Measurements from ENCODE around the gene SYNE1.

Gene SYNE1

GRCh38 chr6:152241013-152241766 lies 396.0 kb downstream of the SYNE1 start:
- Histone ChIP-seq H3K4me1 (ENCODE audit: control insufficient read depth, insufficient read depth, low read length) (peaks cover 13% of the 10 kb centered on the region), H3K4me3 (ENCODE audit: low read length) (no peak overlapping the region), H3K9me3 (ENCODE audit: control insufficient read depth, low read length) (no peaks in the 10 kb centered on the region), H3K36me3 (ENCODE audit: control insufficient read depth, insufficient read depth, low read length, severe bottlenecking) (peaks cover 80% of the 10 kb centered on the region), H3K9ac (ENCODE audit: low read length) (no peak overlapping the region), H3K27me3 (replicated peaks; ENCODE audit: control insufficient read depth, insufficient read depth, low read length) (no peaks in the 10 kb centered on the region)
- no peak for DNase-seq (ENCODE audit: low read depth)

- Histone ChIP-seq H3K9ac (ENCODE audit: low read length) (no peak overlapping the region), H3K9me3 (ENCODE audit: control insufficient read depth, low read length) (no peaks in the 10 kb centered on the region), H3K4me3 (ENCODE audit: low read length) (no peak overlapping the region), H3K27me3 (replicated peaks; ENCODE audit: control insufficient read depth, insufficient read depth, low read length) (no peaks in the 10 kb centered on the region), H3K36me3 (ENCODE audit: control insufficient read depth, insufficient read depth, low read length, severe bottlenecking) (peaks cover 87% of the 10 kb centered on the region), H3K4me1 (ENCODE audit: control insufficient read depth, insufficient read depth, low read length) (peaks cover 5% of the 10 kb centered on the region)
- no peak for DNase-seq (ENCODE audit: low read depth)
These were observed 396.7 kb downstream of the SYNE1 start for GRCh38 chr6:152240436-152240835.

DNA sequence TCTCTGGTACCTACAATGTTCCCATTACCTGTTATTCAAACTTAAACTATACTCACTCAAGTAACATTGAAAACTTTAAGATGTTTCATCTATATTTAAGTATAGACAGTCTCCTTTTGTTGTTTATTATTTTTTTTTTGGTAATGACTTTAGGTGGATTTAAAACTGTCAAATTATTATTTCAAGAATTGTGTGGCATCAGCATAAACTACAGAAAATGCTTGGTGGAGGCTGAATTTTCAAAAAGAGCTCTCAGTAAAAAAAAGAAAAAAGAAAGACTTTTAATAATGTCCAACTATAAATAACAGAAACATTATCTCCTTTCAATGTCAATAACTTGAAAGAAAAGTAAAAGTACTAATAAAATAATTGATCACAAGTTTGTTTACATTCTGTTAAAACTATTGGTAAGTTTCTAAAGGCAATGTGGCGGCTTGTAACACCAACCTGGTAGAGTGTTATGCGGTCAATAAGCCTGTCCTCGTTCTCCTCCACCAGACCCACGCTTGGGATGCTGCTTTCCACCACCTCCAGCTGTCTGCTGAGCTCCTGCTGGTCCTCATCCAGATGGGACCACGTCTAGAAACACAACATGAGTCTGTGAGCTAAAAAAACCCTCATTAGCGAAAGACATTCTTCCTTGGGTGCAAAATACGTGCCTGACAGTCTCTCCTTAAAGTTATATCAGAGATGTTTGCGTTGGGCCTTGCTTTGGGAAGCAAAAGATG lies 400.6 kb downstream of the SYNE1 start:
- DNase-seq (ENCODE audit: low read depth) = no peak
- Histone ChIP-seq H3K4me1 (ENCODE audit: control insufficient read depth, insufficient read depth, low read length) (peaks cover 8% of the 10 kb centered on the region), H3K4me3 (ENCODE audit: low read length) (no peak overlapping the region), H3K36me3 (ENCODE audit: control insufficient read depth, insufficient read depth, low read length, severe bottlenecking) (peaks cover 97% of the 10 kb centered on the region), H3K9me3 (ENCODE audit: control insufficient read depth, low read length) (no peaks in the 10 kb centered on the region), H3K27me3 (replicated peaks; ENCODE audit: control insufficient read depth, insufficient read depth, low read length) (no peaks in the 10 kb centered on the region), H3K9ac (ENCODE audit: low read length) (no peak overlapping the region)

DNA sequence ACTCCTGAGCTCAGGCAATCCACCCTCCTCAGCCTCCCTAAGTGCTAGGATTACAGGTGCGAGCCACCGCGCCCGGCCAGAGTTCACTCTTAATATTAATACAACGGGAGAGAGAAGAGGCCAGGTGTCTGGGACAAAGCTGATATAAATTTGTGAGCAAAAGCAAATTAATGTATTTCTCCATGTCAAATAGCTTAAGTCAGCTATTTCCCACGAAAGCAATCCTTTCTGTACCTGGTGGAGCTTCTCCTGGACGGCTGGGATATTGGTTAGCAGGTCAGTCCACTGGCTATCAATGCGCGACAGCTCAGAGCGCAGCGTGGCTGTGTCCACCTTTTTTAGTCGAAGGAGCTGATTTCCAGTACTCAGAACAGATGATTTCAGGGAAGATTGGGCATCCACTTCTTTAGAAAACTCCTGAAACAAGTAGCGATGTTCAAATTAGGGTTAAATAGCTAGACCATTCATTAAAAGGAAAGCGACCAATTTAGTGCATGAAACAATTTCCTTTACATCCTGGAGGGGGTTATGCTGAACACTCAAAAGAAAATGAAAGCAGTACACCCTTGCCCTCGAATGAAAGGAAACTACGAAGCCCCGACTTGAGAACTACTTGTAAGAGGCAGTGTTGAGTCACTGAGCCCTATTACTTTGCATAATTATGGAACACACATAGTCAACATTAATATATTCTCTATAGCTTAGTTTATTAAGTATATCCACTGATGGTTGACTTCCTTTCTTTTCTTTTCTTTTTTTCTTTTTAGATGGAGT lies 403.4 kb downstream of the SYNE1 start:
- Histone ChIP-seq H3K4me1 (ENCODE audit: control insufficient read depth, insufficient read depth, low read length) (peaks cover 8% of the 10 kb centered on the region), H3K36me3 (ENCODE audit: control insufficient read depth, insufficient read depth, low read length, severe bottlenecking) (peaks cover 97% of the 10 kb centered on the region), H3K9ac (ENCODE audit: low read length) (no peak overlapping the region), H3K4me3 (ENCODE audit: low read length) (no peak overlapping the region), H3K27me3 (replicated peaks; ENCODE audit: control insufficient read depth, insufficient read depth, low read length) (no peaks in the 10 kb centered on the region), H3K9me3 (ENCODE audit: control insufficient read depth, low read length) (no peaks in the 10 kb centered on the region)
- DNase-seq (ENCODE audit: low read depth) = no peak

DNA sequence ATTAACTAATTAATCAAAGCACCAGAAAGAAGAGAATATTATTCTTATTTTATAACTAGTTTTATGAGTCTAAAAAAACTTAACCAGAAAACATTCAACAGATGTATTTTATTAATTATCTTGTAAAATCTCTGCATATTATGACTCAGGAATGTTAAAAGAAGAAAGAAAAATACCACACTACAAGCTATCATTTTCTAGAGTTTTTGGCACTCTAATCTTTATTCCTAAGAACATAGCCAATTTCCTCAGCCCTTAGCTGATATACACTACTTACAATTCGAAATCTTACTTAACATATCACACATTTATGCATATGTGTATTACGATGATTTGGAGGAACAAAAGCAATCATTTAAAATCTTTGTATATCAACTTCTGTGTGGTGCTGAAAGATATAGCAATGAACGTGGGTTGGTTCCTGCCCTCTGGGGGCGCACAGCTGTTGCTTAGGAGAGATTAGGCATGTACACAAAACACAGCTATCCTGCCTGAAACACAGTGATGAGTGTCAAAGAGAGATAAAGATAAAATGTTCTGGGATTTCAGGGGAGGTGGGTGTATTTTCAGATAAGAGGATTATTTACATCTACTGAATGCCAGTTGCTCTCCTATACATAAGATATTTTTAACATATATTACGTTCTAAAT lies 404.5 kb downstream of the SYNE1 start:
- Histone ChIP-seq H3K9ac (ENCODE audit: low read length) (no peak overlapping the region), H3K27me3 (replicated peaks; ENCODE audit: control insufficient read depth, insufficient read depth, low read length) (no peaks in the 10 kb centered on the region), H3K9me3 (ENCODE audit: control insufficient read depth, low read length) (no peaks in the 10 kb centered on the region), H3K4me3 (ENCODE audit: low read length) (no peak overlapping the region), H3K36me3 (ENCODE audit: control insufficient read depth, insufficient read depth, low read length, severe bottlenecking) (peaks cover 95% of the 10 kb centered on the region), H3K4me1 (ENCODE audit: control insufficient read depth, insufficient read depth, low read length) (peaks cover 8% of the 10 kb centered on the region)
- DNase-seq (ENCODE audit: low read depth) = peak; percentile 60

DNA sequence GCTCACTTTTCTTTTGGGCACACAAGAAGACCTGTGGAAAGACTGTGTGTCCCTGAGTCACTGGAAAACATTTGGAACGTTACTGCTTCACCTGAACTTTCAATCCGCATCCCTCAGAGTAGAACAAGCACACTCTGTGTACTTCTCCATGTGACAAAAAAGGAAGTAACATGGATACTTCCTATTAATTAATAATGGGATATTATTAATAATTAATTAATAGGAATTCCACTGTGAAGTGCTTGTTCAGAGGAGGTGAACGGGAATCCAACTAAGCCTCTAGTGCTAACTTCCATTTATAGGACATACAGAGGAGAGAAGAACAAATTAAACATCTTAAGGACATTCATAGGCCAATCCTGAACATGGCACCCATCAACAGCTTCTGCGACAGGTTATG lies 407.8 kb downstream of the SYNE1 start:
- no peak overlapping the region for H3K9ac ChIP-seq (ENCODE audit: low read length)
- DNase-seq (ENCODE audit: low read depth) = no peak
- no peaks in the 10 kb centered on the region for H3K27me3 ChIP-seq (replicated peaks; ENCODE audit: control insufficient read depth, insufficient read depth, low read length)
- H3K4me3 ChIP-seq (ENCODE audit: low read length) = no peak overlapping the region
- peaks cover 82% of the 10 kb centered on the region for H3K36me3 ChIP-seq (ENCODE audit: control insufficient read depth, insufficient read depth, low read length, severe bottlenecking)
- H3K9me3 ChIP-seq (ENCODE audit: control insufficient read depth, low read length) = no peaks in the 10 kb centered on the region
- H3K4me1 ChIP-seq (ENCODE audit: control insufficient read depth, insufficient read depth, low read length) = peaks cover 8% of the 10 kb centered on the region

- no peak overlapping the region for H3K9ac ChIP-seq (ENCODE audit: low read length)
- H3K4me1 ChIP-seq (ENCODE audit: control insufficient read depth, insufficient read depth, low read length) = no peaks in the 10 kb centered on the region
- H3K4me3 ChIP-seq (ENCODE audit: low read length) = no peak overlapping the region
- no peak for DNase-seq (ENCODE audit: low read depth)
- peaks cover 80% of the 10 kb centered on the region for H3K36me3 ChIP-seq (ENCODE audit: control insufficient read depth, insufficient read depth, low read length, severe bottlenecking)
- H3K9me3 ChIP-seq (ENCODE audit: control insufficient read depth, low read length) = peaks cover 18% of the 10 kb centered on the region
- no peaks in the 10 kb centered on the region for H3K27me3 ChIP-seq (replicated peaks; ENCODE audit: control insufficient read depth, insufficient read depth, low read length)
These were observed 411.0 kb downstream of the SYNE1 start for GRCh38 chr6:152226119-152226518.

DNA sequence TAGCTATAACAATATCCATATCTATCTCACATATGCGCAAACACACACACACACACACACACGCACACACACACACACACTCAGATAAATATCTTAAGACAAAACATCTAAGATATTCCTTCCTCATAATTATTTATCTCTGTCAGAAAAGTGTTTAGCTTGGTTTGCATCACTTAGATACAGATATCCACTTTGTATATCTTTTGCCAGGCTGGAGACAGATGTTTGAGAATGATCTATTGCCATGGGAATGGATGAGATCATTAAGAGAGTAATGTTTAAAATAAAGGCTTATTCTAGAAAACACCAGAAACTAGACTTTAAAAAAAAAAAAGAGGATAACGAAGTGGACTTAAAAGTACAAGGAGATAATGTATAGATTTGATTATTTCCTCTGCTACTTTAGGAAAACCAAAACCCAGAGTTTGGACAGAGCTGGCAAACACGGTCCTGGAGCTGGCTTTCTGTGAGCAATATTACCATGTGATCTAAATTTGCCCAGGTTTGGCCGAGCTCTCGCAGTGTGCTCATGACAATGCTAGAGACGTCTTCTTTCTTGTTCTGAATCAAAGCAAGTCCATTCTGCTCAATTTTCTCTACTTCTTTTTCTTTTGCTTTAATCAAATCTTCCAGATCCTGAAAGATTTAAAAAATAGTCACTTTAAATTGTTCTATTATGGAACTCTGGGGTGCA lies 411.8 kb downstream of the SYNE1 start:
- Histone ChIP-seq H3K27me3 (replicated peaks; ENCODE audit: control insufficient read depth, insufficient read depth, low read length) (no peaks in the 10 kb centered on the region), H3K9ac (ENCODE audit: low read length) (no peak overlapping the region), H3K4me3 (ENCODE audit: low read length) (no peak overlapping the region), H3K36me3 (ENCODE audit: control insufficient read depth, insufficient read depth, low read length, severe bottlenecking) (peaks cover 80% of the 10 kb centered on the region), H3K4me1 (ENCODE audit: control insufficient read depth, insufficient read depth, low read length) (no peaks in the 10 kb centered on the region), H3K9me3 (ENCODE audit: control insufficient read depth, low read length) (peaks cover 18% of the 10 kb centered on the region)
- peak; percentile 11 for DNase-seq (ENCODE audit: low read depth)

DNA sequence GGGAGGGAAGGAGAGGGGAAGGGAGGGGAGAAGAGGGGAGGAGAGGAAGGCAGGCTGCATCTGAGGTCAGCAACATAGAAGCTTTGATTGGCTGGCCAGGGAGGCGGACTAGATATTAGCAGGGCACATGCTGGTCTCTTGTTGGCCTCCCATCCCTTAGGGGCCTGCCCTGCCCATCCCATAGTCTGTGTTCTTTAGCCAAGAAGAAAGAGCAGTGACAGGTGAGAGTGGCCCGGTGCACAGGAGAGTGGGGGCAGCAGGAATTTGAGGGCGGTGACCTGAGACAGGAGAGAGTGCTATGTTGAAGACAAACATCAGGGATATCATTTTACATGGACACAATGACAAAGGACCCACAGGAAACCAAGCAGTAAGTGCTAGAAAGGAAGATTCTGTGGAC lies 413.5 kb downstream of the SYNE1 start:
- Histone ChIP-seq H3K27me3 (replicated peaks; ENCODE audit: control insufficient read depth, insufficient read depth, low read length) (no peaks in the 10 kb centered on the region), H3K4me3 (ENCODE audit: low read length) (no peak overlapping the region), H3K4me1 (ENCODE audit: control insufficient read depth, insufficient read depth, low read length) (no peaks in the 10 kb centered on the region), H3K36me3 (ENCODE audit: control insufficient read depth, insufficient read depth, low read length, severe bottlenecking) (peaks cover 80% of the 10 kb centered on the region), H3K9ac (ENCODE audit: low read length) (no peak overlapping the region), H3K9me3 (ENCODE audit: control insufficient read depth, low read length) (peaks cover 18% of the 10 kb centered on the region)
- DNase-seq (ENCODE audit: low read depth) = no peak

DNA sequence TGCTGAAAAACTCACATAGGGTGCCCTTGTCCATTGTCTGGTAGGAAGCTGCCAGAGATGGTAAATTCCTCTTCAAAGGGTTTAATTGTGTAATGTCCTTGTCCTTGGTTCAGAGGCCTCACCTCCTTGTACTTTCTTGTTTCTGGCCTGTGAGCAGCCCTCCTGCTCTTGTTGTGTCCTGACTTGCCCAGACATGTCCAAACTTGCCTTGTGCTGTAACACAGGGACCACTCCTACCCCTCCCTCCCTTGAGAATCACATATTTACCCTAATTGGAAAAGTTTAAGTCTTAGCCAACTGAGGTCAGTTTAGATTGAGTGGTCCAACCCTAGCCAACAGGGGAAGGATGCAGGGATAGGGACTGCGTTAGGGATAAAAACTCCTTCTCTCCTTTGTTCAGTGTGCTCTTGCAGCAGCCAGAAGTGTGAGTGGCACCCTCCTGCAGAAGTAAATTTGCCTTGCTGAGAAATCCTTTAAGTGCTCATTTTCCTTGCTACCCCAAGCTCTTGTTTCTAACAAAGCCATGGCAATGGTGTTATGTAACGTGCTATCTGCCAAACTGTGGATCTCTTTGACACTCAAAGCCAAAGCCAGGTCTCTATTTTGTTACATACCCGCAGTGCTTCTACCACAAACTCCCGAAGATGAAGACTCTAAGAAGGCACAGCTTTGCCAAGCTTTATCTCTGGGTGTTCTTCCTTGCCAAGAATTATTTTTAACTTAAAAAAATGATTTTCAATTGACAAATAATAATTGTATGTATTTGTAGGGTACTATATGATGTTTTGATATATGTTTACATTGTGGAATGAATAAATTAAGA lies 415.1 kb downstream of the SYNE1 start:
- Histone ChIP-seq H3K9me3 (ENCODE audit: control insufficient read depth, low read length) (peaks cover 18% of the 10 kb centered on the region), H3K4me1 (ENCODE audit: control insufficient read depth, insufficient read depth, low read length) (no peaks in the 10 kb centered on the region), H3K27me3 (replicated peaks; ENCODE audit: control insufficient read depth, insufficient read depth, low read length) (no peaks in the 10 kb centered on the region), H3K9ac (ENCODE audit: low read length) (no peak overlapping the region), H3K4me3 (ENCODE audit: low read length) (peak overlapping the region; percentile 50), H3K36me3 (ENCODE audit: control insufficient read depth, insufficient read depth, low read length, severe bottlenecking) (peaks cover 83% of the 10 kb centered on the region)
- no peak for DNase-seq (ENCODE audit: low read depth)

Measured in adipocyte (in vitro differentiated cells).